Lower leg skin (tissue), 3 donors: ENCODE results near the gene BIN2.

Experiments
- CTCF ChIP-seq, 3 donors: fragments of 450-650 bp; IDR thresholded peaks; one replicate each; pipeline ENCODE4 v1.5.1; 2016; ENCODE audit warnings: antibody characterized with exemption in 3 of 3, mild to moderate bottlenecking in 3 of 3, moderate library complexity in 2 of 3
- POLR2A ChIP-seq, 2 donors: fragments of 450-650 bp; IDR thresholded peaks; one replicate each; pipeline ENCODE4 v1.6.1; 2016 to 2017; ENCODE audit warnings: antibody characterized with exemption in 2 of 2, mild to moderate bottlenecking in 1 of 2, moderate library complexity in 1 of 2

GRCh38 chr12:51335931-51336330, 12.0 kb upstream of the BIN2 start:
- TF ChIP-seq CTCF (IDR thresholded peaks at IDR 0.05) (no peak), POLR2A (IDR thresholded peaks at IDR 0.05) (no peak)
